Measurements from ENCODE around the gene CASZ1.

- TF ChIP-seq POLR2A (IDR thresholded peaks at IDR 0.05) (no peak), CTCF (IDR thresholded peaks at IDR 0.05) (no peak)
These were observed 193.5 kb downstream of the CASZ1 start for GRCh38 chr1:10602936-10603335.

Measured in stomach (tissue), 4 donors.